ENCODE results near the gene SPOCK1.
A peak's percentile ranks its signal among the peaks of the same experiment; 100 is the strongest.
"Not testable (repeated sequence)": the region's sequence is repeated elsewhere in the genome, so short reads cannot be mapped to it uniquely, and the experiment has no call there.

Gene SPOCK1

GRCh38 chr5:137286025-137286610 lies 213.0 kb downstream of the SPOCK1 start:
- DNase-seq, result no peak

GRCh38 chr5:137283801-137284200 lies 215.3 kb downstream of the SPOCK1 start:
- no peak for DNase-seq

- no peak for DNase-seq
These were observed 216.9 kb downstream of the SPOCK1 start for GRCh38 chr5:137282216-137282615.

GRCh38 chr5:137281201-137281600 lies 217.9 kb downstream of the SPOCK1 start:
- DNase-seq, result no peak

- no peak for DNase-seq
These were observed 218.5 kb downstream of the SPOCK1 start for GRCh38 chr5:137280656-137281055.

- DNase-seq, result no peak
These were observed 219.4 kb downstream of the SPOCK1 start for GRCh38 chr5:137279521-137280231.

- no peak for DNase-seq
These were observed 220.7 kb downstream of the SPOCK1 start for GRCh38 chr5:137278476-137278875.

- DNase-seq, result peak; percentile 34
These were observed 224.0 kb downstream of the SPOCK1 start for GRCh38 chr5:137275083-137275482.

- no peak for DNase-seq
These were observed 225.6 kb downstream of the SPOCK1 start for GRCh38 chr5:137273511-137273910.

- no peak for DNase-seq
These were observed 226.3 kb downstream of the SPOCK1 start for GRCh38 chr5:137272831-137273230.

- DNase-seq, result no peak
These were observed 229.2 kb downstream of the SPOCK1 start for GRCh38 chr5:137269946-137270345.

- no peak for DNase-seq
These were observed 229.9 kb downstream of the SPOCK1 start for GRCh38 chr5:137269274-137269673.

GRCh38 chr5:137268646-137269045 lies 230.5 kb downstream of the SPOCK1 start:
- DNase-seq, result no peak

- DNase-seq, result no peak
These were observed 232.9 kb downstream of the SPOCK1 start for GRCh38 chr5:137266186-137266585.

- DNase-seq, result no peak
These were observed 233.7 kb downstream of the SPOCK1 start for GRCh38 chr5:137265457-137265856.

GRCh38 chr5:137264573-137264972 lies 234.6 kb downstream of the SPOCK1 start:
- no peak for DNase-seq

GRCh38 chr5:137264041-137264440 lies 235.1 kb downstream of the SPOCK1 start:
- no peak for DNase-seq

- DNase-seq, result no peak
These were observed 235.6 kb downstream of the SPOCK1 start for GRCh38 chr5:137263371-137264005.

- DNase-seq, result no peak
These were observed 236.3 kb downstream of the SPOCK1 start for GRCh38 chr5:137262818-137263217.

- no peak for DNase-seq
These were observed 238.1 kb downstream of the SPOCK1 start for GRCh38 chr5:137260820-137261695.

- not testable (repeated sequence) for DNase-seq
These were observed 240.0 kb downstream of the SPOCK1 start for GRCh38 chr5:137259115-137259514.

- no peak for DNase-seq
These were observed 244.7 kb downstream of the SPOCK1 start for GRCh38 chr5:137254119-137255090.
